Activated T-cell treated with anti-CD3 and anti-CD28 coated beads for 4 hours (primary cell): ENCODE data around the gene WAS.
"Not testable (repeated sequence)": the region's sequence is repeated elsewhere in the genome, so short reads cannot be mapped to it uniquely, and the experiment has no call there.

Source experiments
- DNase-seq: peaks from one replicate; pipeline ENCODE4 v3.0.0-alpha.2; 2020

WAS gene

DNA sequence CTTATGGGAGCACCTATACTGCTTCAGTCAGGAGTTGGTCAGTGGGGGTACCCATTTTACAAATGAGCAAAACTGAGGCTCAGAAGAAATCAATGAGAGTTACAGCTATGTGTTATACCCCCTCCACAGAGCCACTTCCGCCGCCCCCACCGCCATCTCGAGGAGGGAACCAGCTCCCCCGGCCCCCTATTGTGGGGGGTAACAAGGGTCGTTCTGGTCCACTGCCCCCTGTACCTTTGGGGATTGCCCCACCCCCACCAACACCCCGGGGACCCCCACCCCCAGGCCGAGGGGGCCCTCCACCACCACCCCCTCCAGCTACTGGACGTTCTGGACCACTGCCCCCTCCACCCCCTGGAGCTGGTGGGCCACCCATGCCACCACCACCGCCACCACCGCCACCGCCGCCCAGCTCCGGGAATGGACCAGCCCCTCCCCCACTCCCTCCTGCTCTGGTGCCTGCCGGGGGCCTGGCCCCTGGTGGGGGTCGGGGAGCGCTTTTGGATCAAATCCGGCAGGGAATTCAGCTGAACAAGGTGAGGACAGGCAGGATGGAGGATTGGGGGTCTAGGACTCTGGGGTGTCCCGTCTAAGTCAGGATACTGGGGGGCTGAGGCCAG is 5.0 kb downstream of the WAS start:
- DNase-seq, result no peak

DNA sequence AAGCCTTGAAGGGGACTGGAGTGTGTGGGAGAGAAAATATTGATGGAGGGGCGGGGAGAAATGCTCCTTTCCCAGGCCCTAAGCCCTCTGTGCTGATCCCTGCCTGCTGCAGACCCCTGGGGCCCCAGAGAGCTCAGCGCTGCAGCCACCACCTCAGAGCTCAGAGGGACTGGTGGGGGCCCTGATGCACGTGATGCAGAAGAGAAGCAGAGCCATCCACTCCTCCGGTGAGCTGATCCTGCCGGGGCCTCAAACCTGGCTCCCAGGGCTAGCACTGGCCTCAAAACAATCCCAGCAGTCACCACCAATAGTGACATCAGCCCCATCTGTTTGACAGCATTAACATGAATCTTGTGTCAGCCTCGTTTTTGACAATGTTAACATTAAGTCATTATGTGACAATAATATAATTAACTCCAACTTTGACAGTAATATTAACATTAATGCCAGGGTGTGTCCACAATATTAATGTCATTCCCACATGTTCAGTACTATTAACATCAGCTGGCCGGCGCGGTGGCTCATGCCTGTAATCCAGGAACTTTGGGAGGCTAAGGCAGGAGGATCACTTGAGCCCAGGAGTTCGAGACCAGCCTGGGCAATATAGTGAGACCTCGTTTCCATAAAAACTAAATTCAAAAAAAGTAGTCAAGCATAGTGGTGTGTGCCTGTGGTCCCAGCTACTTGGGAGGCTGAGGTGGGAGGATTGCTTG is 5.8 kb downstream of the WAS start:
- DNase-seq, result no peak

DNA sequence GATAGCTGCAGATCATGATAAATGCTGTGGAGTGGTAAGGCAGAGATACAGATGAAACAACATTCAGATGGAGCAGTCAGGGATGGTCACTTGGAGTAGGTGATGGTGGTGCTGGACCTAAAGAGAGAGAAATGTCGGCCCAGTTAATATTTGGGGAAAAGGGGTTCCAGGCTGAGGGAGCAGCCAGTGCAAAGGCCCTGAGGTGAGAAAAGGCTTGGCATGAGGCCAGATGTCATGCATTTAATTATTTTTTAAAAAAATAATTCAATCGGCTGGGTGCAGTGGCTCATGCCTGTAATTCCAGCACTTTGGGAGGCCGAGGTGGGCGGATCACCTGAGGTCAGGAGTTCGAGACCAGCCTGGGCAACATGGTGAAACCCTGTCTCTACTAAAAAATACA is 8.1 kb downstream of the WAS start:
- DNase-seq, result not testable (repeated sequence)

DNA sequence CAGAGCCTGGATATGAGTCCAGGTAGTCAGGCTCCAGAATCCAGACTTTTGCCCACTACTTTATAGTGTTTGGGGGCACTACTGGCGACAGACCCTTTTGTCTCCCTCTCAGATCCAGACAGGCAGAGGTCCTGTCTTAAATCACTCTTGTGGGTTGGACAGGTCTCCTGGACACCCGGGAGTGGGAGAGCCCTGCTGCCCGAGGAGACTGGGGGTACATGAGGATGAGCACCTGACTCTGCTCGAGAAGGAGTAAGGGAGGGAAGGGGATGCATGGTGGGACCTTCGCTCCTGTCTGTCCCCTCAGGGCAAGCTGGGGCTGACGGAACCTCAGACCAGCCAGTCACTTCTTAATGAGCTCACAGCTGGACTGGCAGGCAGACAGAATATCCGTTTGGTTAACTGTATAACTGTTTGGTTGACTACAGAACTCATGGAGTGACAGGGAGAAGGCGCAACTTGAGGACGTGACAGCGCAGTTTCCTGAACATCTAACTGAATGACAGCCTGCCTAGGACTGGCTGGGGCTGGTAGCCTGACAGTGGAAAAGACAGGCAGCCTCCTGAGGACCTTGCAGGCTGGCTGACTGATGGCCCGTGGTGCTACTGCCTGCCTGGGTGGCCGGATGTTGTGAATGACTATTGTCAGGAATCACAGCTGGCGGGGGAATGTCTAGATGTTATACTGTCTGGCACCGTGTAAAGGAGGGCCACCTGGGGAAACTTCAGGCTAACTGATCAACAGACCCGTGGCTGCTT is 11.4 kb downstream of the WAS start:
- DNase-seq, result no peak

DNA sequence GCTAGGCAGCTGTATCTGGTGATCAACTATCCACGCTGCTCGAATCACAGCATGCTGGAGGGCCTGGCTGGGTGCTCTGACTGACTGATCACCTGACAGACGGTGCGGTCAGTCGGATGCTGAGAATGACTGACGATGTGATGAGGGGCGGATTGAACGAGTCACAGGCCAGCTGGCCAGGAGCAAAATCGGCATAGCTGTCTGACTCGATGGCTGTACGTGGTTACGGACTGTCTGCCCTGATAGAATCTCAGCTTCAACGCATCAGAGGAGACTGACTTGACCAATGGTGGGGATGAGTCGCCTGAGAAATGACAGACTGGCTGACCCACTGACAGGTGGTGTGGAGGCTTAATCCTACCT is 11.9 kb downstream of the WAS start:
- no peak for DNase-seq

DNA sequence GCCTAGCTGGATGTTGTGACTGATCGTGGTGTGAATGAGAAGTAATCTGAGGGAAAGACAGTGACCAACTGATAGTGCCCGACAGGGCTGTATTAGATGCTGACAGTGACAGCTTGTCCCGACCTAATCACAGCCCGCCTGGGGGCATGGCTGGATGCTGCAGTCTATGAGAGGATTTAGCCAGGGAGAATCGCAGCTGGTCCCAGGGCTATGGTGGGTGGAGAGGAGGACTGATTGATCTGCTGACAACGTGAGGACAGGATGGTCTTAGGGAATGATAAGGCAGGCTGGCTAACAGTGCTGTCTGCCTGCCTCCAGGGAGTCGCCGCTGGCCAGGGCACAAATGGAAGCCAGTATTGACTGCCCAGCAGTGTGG is 12.3 kb downstream of the WAS start:
- no peak for DNase-seq

DNA sequence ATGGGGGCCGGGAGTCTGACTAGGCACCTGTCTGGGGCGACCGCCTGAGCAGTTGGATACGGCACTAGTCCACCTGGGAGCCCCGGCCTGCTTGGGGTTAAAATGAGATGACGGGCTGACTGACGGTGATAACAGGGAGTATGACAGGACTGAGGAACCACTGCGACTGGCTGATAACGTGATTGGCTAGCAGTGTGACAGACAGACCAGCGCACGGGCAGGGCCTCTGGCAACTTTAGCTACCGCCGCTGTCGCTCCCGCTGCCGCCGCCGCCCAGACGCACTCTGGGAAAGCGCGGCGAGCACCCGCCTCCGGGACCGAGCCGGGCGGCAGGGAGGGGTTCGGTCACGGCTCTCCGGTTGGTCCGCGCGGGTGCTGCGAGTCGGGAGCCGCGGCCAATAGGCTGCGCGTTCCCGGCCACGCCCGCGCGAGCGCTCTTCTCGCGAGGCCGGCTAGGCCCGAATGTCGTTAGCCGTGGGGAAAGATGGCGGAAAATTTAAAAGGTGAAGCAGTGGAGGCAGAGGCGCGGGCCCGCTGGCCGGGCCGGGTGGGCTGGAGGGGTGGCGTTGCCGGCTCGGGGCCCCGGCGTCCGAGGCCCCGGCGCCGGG is 12.8 kb downstream of the WAS start, which contains the start of gene SUV39H1:
TSS of gene SUV39H1 (plus strand) at position 434 of the 608 bp plus-strand sequence. CDS start at position 485, 51 bp downstream.
- peak; percentile 59 for DNase-seq

DNA sequence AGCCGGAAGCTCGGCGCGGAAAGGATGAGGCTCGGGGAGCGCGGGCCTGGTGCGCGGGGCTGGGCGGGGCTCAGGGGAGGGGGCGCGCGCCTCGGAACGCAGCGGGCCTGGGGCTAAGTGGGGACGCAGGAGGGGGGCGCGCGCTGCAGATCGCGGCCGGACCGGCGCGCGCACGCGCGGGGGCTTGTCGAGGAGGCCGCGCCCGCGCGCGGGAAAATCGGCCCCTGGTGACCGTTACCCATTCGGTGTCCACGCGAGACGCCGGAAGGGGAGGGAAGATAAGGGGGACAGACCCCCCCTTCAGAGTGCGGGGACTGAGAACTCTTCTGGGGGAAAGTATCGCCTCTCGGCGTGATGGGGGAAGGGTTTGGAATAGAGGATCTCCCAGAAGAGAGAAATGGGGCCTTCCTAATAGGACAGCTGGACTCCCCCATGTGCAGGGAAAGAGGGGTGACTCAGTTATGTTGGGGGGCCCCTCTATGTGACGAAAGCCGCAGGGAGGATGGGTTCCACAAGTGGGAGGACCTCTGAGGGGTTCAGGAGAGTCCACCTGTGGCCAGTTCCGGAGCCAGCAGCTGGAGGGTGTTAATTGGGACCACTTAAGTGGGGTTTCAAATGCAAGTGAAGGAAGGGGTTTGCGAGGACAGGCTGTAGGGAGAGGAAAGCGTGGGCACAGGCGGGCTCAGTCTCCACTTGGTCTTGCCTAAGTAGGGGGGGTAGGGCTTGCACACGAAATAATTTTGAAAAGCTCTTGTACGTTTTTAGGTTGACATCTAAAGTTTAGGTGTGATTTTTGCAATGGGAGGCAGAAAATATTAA is 13.5 kb downstream of the WAS start:
- no peak for DNase-seq

DNA sequence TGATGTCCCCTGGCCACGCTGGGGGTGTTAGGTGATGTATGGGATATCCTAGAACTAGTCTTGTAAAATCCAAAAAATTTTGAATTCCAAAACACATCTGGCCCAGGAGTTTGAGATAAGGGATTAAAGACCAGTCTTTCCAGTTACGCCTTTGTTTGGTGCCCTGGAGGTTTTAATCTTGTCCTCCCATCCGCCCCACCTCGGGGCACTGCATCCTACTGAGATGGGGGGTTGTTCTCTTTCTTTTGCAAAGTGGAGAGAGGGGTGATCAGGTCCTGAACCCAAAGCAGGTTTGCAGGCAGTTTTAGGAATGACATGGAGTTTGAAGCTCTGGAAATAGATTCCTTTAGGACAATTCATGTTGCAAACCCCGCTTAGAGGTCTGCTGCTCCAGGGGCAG is 14.7 kb downstream of the WAS start:
- DNase-seq, result no peak

DNA sequence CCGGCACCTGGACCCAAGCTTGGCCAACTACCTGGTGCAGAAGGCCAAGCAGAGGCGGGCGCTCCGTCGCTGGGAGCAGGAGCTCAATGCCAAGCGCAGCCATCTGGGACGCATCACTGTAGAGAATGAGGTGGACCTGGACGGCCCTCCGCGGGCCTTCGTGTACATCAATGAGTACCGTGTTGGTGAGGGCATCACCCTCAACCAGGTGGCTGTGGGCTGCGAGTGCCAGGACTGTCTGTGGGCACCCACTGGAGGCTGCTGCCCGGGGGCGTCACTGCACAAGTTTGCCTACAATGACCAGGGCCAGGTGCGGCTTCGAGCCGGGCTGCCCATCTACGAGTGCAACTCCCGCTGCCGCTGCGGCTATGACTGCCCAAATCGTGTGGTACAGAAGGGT is 16.6 kb downstream of the WAS start:
- DNase-seq, result no peak

DNA sequence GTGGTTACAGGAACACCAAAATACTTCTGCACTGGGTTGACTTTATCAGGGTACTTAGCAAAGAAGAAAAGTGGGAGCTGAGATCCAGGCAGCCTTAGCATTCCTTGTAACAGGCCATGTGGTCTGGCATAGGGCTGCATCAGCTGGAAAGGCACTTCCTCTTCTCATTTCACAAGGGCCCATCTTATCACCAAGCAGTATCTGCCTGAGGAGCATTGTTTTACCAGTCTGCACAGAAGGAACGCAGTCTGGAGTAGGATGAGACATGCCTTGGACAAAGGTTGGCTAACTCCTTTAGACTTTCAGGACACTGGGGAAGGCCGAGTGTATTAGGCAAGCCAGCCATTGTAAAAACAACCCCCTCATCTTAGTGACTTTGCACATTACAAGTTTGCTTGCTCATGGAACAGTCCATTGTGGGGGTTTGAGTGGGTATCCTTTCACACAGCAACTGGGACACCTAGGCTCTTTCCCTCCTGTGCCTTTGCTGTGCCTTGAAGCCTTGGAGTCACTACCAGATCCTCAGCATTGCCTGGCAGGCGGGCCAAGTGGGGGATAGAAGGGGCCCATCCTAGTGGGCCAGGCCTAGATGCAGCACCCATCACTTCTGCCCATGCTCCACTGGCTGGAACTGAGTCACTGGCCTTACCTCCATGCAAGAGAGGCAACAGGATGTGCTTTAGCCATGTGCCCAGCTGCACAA is 17.5 kb downstream of the WAS start:
- no peak for DNase-seq

DNA sequence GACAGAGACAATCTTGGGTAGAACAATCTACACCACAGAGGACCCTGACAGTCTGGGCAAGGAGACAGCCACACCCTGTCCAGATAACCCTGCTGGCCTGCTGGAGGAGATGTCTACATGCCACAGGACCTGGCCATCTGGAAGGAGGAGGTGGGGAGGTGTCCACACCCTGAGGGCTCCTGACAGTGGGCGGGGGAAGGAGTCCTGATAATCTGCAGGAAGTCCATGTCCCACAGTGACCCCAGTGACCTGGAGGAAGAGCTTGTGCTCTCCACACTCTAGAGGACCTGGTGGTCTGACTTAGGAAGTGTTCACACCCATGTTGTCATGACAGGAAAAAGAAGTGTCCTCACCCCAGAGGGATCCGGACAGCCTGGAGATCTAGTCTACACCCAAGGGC is 18.4 kb downstream of the WAS start:
- DNase-seq, result no peak

DNA sequence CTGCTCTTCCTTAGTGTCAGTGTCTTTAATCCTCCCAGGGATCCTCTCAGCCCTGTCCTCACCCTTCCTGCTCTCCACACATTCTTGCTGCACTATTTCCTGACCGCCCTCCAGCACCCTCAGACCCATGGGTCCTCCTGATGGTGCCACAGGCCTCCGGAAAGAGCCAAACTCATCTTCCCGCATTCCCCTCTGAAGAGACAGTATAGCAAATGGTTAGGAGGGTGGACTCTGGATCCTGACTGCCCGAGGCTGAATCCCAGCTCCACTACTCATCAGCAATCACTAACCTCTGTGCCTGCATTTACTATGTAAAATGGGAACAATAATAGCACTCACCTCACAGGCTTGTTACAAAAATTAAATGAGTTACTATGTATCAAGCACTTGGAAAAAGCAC is 19.1 kb downstream of the WAS start:
- no peak for DNase-seq

DNA sequence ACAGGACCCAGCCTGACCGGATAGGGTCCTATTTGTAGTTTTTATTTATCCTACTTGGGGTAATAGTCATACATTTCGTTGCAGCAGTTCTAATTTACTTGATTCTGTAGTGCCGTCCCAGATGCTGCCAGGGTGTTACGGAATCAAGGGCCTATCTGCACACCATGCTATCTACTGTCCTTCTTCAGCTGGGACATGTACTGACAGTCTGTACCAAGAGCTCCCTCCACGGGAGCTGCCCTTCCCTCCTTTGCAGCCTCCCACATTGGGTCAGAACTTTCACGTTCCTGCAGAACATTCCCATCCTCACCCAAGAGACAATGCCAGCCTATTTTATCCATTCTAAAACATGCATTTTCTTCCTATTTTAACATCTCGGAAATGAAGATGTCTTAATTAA is 19.6 kb downstream of the WAS start:
- no peak for DNase-seq

DNA sequence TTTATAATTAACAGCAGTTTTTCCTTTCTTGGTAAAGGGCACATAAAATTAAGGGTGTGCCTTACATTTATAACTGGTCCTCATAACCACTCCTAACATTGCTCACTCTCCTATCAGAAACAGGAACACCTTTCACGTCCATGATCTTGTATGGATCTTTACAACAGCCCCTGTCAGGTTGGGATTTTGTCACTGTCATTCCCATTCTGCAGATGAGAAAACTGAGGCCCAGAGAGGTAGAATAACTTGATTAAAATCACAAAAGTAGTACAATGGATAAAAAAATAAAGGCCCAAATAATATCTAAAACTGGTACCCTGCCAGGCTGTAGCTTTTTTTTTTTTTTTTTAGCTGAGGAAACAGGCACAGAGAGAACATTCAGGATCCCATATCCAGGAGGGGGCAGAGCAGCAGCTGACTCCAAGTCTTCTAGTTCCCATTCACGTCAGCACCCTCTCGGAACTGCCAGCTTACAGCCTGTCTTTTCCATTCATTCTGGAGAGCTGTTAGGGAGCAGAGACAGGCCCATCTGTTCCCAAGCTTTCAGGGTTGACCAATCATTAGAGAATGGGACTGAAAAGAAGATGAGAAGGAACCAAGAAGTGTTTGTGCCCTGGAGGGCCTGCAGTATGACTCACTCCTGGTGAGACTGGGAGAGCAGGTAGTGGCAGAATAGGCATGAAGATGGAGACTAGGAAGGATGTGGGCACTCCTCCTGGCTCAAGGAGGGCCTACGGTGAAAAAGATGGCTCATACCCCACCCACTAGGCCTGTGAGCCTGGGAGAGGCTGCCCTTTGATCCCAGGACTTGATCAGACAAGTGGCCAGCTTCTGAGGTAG is 20.3 kb downstream of the WAS start:
- no peak for DNase-seq

DNA sequence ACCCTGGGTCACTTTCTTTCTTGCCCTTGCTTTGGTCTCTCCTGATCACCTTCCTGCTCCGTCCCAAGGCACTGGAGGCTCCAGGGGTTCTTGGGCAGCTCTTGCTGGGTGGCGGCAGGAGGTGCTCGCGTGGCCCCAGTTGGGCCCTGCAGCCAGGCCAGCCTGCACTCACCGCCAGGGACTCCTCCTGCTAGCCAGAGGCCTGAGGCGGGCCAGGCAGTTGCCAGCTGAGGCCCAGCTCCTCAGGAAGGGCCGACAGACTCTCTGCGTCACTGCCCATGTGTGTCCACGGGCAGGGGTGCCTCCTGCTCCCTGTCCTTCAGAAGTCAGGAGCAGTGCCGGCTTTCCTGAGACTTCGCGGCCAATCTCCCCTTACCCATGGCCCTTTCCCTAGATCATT is 22.3 kb downstream of the WAS start:
- no peak for DNase-seq

DNA sequence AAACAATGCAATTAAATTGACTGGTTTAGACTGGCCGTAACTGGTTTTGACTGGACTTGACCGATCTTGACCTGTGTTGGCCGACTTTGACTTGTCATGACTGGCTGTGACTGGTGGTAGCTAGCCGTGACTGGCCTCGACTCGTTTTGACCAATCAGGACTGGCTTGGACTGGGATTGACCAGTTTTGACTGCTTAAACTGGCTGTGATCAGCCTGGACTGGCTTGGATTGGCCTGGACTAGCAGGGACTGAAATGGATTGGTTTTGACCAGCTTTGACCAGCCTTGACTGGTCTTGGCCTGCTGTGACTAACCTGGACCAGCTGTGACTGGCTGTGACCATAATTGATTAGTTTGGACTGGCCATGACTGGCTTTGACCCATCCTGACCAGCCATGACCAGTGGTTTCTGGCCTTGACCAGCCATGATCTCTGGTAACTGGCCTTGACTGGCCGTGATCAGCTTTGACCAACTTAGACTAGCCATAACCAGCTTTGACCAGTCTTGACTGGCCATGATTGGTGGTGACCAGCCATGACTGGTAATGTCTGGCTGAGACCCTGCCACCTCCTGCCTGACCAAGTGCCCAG is 26.0 kb downstream of the WAS start:
- no peak for DNase-seq

DNA sequence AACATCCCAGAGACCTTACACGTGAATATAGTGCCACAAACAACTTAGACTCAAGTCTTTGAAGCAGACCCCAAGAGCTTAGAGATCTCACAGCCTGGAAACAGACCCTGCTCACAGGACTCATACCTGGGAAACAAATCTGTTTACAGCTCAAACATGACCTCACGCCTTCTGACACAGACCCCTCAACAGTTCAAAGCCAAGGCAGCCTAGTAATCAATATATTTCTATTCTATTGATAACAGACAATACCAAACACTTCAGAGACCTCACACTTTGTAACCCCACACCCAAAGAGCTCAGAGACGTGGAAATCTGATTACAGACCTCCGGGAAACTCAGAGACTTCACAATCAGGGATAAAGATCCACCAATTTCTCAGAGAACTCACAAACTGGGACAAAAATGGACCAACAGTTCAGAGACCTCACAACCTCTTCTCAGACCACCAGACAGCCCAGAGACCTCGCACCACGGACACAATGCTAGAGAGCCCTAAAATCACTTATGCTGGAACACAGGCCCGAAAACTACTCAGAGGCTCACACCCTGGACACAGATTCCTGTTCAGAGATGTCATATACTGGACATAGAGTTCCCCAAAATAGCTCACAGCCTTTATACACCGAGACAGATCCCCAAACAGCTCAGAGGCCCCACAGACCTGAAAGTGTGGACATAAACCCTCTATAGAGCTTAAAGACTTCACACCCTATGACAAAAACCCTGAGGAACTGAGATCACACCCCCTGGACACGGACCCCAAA is 27.7 kb downstream of the WAS start:
- DNase-seq, result no peak

DNA sequence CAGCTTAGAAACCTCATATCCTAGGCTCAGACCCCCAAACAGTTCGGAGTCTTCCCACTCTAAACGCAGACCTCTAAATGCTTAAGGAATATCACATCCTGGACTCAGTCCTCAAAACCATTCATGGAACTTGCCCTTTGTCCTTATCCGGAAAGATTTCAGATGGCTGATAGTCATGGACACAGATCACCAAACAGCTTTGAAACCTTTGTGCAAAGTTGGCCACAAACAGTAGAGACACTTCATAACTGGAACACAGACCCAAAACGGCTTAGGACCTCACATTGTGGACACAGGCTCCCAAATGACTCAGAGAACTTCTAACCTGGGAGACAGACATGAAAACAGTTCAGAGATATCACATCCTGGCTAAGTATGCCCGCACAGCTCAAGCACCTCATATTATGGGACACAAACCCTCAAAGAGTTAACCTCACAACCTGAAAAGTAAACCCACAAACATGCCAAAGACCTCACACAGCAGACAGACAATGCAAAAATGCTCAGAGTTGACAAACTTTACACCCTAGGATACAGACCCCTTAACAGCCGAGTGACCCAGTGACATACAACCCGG is 28.4 kb downstream of the WAS start:
- no peak for DNase-seq

DNA sequence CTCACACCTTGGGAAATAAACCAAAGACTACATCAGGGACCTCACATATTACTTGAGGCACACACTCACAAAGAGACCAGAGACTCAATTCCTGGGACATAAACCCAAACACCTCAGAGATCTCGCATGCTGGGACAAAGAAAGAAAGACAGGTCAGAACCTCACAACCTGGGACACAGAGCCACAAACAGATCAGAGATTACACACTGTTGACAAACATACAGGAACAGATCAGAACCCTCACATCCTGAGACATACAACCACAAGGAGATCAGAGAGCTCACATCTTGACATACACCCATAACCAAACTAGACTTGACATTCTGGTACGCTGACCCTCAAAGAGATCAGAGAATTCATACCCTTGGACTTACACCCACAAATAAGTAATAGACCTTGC is 30.2 kb downstream of the WAS start:
- DNase-seq, result no peak
